Esophagus (tissue), 2 donors: Measurements from ENCODE around the gene TLCD4. TPM values are rescaled to one million over a fixed set of nuclear protein-coding genes. Genes with fewer than 3 reads are reported as not detected.
"Not testable (repeated sequence)": the region's sequence is repeated elsewhere in the genome, so short reads cannot be mapped to it uniquely, and the experiment has no call there.

ENCODE experiments used
- H3K27ac ChIP-seq, 2 donors: one replicate each; pipeline ENCODE4 v1.5.1; 2013; ENCODE audit warnings: low read depth in 2 of 2, mild to moderate bottlenecking in 2 of 2, inconsistent platforms in 1 of 2, low read length in 1 of 2, moderate library complexity in 1 of 2
- H3K27me3 ChIP-seq, 2 donors: one replicate each; pipeline ENCODE4 v1.6.1; 2013; ENCODE audit warnings: low read length in 2 of 2, control low read depth in 1 of 2, mild to moderate bottlenecking in 1 of 2; ENCODE audit not compliant: insufficient read depth in 2 of 2, control insufficient read depth in 1 of 2
- H3K36me3 ChIP-seq, 2 donors: one replicate each; pipeline ENCODE4 v1.6.1; 2013; ENCODE audit warnings: low read length in 1 of 2; ENCODE audit not compliant: control insufficient read depth in 2 of 2, insufficient read depth in 2 of 2
- H3K4me1 ChIP-seq, 2 donors: one replicate each; pipeline ENCODE4 v1.6.1; 2013; ENCODE audit warnings: low read length in 1 of 2; ENCODE audit not compliant: control insufficient read depth in 2 of 2, insufficient read depth in 2 of 2
- H3K4me3 ChIP-seq, 2 donors: one replicate each; pipeline ENCODE4 v1.5.1; 2013; ENCODE audit warnings: low read length in 2 of 2, mild to moderate bottlenecking in 2 of 2, low read depth in 1 of 2, moderate library complexity in 1 of 2
- H3K9me3 ChIP-seq, 2 donors: one replicate each; pipeline ENCODE4 v1.6.1; 2013; ENCODE audit warnings: mild to moderate bottlenecking in 2 of 2, low read depth in 1 of 2, low read length in 1 of 2, moderate library complexity in 1 of 2; ENCODE audit not compliant: control insufficient read depth in 2 of 2, insufficient read depth in 1 of 2
- WGBS, 2 donors: extraction: QIAGEN DNeasy Blood & Tissue Kit; methylation state at CpG; one replicate each; pipeline ENCODE4 v1.1.7; 2013; 5-methylcytosine and 5-hydroxymethylcytosine counted together
- polyA plus RNA-seq, 2 donors: library from polyadenylated mRNA; stranded (reverse); fragments of 200-250 nt; gene quantifications; one replicate each; pipeline ENCODE4 v1.2.3, GENCODE V29; 2013
- donor health status: healthy with polysubstance abuse.
- donor health status: Bipolar disorder and iron deficiency.

Gene TLCD4
- polyA plus RNA-seq, 2 donors: 0.37 to 0.46 TPM

DNA sequence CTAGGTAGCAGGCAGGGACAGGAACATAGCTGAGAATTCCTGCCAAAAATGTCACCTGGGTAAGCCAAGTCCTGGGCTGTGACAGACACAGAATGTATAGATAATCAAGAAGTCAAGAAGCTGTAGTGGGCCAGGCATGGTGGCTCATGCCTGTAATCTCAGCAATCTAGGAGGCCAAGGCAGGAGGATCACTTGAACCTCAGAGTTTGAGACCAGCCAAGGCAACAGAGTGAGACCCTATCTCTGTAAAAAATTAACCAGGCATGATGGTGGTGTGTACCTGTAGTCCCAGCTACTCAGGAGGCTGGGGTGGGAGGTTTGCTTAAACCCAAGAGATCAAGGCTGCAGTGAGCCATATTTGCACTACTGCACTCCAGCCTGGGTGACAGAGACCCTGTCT lies 41.1 kb upstream of the TLCD4 start:
- Histone ChIP-seq H3K4me3 (no peak overlapping the region), H3K27ac (no peak overlapping the region), H3K4me1 (peaks cover 0 to 2% of the 10 kb centered on the region in 2 donors), H3K27me3 (no peaks in the 10 kb centered on the region), H3K9me3 (no peaks in the 10 kb centered on the region), H3K36me3 (no peaks in the 10 kb centered on the region)

DNA sequence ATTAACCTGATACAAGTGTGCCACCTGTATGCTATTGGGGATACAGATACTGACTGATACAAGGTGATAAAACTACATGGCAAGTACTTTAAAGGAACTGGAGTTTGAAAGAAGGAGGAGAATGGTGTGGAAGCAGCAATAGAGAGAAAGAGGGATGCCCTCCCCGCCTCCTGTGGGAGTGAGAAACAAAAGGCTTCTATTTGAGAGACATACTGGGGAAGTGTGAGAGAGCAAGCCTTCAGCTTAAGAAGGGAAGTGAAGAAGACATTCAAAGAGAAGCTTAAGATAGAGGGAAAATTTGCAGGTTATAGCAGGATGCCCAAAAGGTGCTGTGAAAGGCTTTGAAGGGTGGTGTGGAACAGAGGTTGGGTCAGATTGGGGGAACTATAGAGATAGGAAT lies 36.7 kb upstream of the TLCD4 start:
- Histone ChIP-seq H3K36me3 (no peaks in the 10 kb centered on the region), H3K27me3 (no peaks in the 10 kb centered on the region), H3K9me3 (no peaks in the 10 kb centered on the region), H3K27ac (no peak overlapping the region), H3K4me3 (no peak overlapping the region), H3K4me1 (no peaks in the 10 kb centered on the region)
- WGBS, 2 donors: 82 to 84% methylated on average over 1 of the region's 1 CpG

DNA sequence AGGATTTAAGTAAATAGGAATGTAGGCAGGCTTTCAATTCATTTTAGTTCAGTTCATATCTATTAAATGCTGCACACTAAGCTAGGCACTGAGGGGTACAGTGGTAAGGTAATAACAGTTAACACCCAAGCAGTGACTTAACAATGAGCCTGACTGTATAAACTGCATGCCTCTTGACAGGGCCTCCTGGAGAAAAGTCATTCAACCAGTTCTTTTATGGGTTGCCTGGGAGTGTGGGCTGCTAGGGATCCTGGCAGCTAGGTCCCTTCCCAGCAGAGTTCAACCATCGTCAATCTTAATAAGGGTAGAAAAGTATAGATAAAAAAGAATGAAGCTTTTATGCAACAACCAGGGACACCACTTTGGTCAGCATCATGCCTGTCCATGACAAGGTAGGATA lies 36.3 kb upstream of the TLCD4 start:
- WGBS, 2 donors: 78 to 81% methylated on average over 1 of the region's 1 CpG

DNA sequence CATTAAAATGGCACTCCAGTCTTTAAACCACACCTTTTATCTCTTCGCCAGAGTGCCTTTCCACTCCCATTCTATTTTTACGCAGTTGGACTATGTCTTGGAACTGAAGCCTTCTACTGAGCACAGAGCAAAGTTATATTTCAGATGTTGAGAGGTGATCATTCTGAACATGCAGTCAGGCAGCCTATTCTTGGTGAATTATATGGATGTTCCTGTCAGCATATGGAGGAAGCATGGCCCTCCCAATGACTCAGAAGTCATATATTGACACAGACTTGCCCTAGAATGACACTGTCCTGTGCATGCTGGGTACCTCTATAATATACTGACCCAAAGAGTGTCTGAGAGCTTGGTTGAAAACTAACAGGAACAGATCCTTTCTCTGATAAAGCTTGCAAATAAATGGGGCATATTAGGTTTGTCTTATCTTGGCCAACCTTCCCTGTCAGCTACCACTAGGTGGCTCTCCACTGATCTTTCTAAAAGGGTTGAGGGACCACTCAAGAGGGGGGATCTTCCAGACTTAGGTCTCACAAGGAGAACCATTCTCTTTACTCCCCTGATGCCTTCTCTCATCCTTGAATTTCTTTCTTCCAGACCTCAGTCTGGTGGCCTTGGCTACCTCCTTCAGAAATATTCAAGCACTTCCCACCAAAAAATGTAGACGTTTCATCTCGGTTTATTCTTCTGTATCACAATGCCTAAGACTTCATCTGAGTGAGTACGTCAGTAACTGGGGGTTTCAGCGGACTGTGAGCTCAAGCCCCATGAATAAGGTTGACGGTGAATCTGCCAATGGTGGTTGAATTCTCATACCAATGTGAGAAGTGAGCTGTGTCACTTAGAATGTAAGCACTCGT lies 32.6 kb upstream of the TLCD4 start:
- Histone ChIP-seq H3K9me3 (no peaks in the 10 kb centered on the region), H3K4me1 (no peaks in the 10 kb centered on the region), H3K36me3 (no peaks in the 10 kb centered on the region), H3K27ac (no peak overlapping the region), H3K4me3 (no peak overlapping the region), H3K27me3 (no peaks in the 10 kb centered on the region)
- WGBS, 2 donors: 75 to 80% methylated on average over 8 of the region's 8 CpGs

More for the DNA sequence above, 36.3 kb upstream of the TLCD4 start:
- Histone ChIP-seq H3K4me1 (no peaks in the 10 kb centered on the region), H3K9me3 (no peaks in the 10 kb centered on the region), H3K4me3 (no peak overlapping the region), H3K27ac (no peak overlapping the region), H3K27me3 (no peaks in the 10 kb centered on the region), H3K36me3 (no peaks in the 10 kb centered on the region)

DNA sequence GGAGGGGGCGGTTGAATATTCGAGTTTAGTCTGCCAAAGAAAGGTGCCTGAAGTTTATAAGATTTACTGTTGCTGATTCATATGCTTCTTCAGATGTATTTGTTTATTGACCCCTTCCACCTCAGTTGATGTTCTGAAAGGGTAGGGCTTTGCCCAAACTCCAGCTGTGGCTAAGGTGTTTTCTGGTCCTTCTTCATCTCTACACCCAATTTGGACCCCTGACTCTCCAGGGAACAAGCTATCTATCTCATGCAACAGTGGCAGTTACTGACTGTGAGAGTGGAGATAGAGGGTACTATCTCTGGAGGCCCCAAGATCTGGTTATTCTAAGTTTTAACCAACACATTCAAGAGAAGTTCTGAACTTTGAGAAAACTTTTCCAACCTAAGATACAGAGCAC lies 31.8 kb upstream of the TLCD4 start:
- no peak overlapping the region for H3K4me3 ChIP-seq
- WGBS, 2 donors: 63 to 71% methylated on average over 2 of the region's 2 CpGs
- no peaks in the 10 kb centered on the region for H3K9me3 ChIP-seq
- no peaks in the 10 kb centered on the region for H3K36me3 ChIP-seq
- no peaks in the 10 kb centered on the region for H3K27me3 ChIP-seq
- H3K4me1 ChIP-seq: no peaks in the 10 kb centered on the region
- H3K27ac ChIP-seq: no peak overlapping the region

DNA sequence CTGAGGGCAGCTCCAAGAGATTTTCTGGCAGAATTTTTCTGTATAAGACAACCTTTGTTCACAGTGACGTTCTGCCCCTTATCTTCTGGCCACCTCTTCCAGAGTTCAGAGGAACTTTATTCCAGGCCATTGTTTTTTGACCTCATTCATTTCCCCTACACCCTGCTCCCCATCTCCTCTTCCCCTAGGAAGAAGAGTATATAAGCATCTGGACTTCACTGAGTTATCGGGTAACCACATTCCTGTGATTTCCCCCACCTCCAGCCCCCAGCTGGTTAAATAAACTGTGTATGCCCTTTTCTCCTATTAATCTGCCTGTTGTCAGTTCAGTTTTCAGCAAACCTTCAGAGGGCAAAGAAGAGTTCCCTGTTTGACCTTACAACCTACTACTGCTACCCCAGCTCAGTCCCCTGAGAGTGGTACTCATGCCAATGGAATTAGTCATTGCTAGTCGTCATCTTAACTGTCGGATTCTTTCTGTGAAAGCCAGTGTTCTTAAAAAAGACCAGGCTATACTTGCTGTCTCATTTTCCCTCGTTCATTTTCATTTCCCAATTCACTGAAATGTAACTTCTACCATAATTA lies 30.1 kb upstream of the TLCD4 start:
- H3K9me3 ChIP-seq: no peaks in the 10 kb centered on the region
- H3K27ac ChIP-seq: no peak overlapping the region
- no peaks in the 10 kb centered on the region for H3K4me1 ChIP-seq
- no peak overlapping the region for H3K4me3 ChIP-seq
- H3K27me3 ChIP-seq: no peaks in the 10 kb centered on the region
- WGBS, 2 donors: 23 to 31% methylated on average over 5 of the region's 5 CpGs
- H3K36me3 ChIP-seq: no peaks in the 10 kb centered on the region

DNA sequence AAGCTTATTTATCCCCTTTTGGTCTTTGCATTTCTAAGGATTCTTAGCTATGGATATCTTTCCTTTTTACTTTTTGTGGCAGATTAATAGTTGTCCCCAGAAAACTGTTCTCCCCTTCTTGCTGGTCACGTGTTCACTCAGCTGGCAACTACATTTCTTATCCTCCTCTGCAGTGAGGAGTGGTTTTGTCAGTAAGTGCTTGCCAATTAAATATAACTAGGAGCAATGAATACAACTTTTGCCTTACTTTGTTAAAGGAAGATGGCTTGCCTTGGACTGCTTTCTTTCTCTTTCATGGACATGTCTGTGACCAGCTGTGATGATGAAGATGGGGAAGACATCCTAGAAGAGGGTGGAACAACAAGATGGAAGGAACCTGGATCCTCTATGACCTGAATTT lies 28.9 kb upstream of the TLCD4 start:
- H3K36me3 ChIP-seq: no peaks in the 10 kb centered on the region
- no peaks in the 10 kb centered on the region for H3K27me3 ChIP-seq
- H3K4me3 ChIP-seq: no peak overlapping the region
- 76 to 88% methylated on average over 1 of the region's 1 CpG for WGBS, 2 donors
- no peaks in the 10 kb centered on the region for H3K9me3 ChIP-seq
- H3K27ac ChIP-seq: no peak overlapping the region
- H3K4me1 ChIP-seq: no peaks in the 10 kb centered on the region

DNA sequence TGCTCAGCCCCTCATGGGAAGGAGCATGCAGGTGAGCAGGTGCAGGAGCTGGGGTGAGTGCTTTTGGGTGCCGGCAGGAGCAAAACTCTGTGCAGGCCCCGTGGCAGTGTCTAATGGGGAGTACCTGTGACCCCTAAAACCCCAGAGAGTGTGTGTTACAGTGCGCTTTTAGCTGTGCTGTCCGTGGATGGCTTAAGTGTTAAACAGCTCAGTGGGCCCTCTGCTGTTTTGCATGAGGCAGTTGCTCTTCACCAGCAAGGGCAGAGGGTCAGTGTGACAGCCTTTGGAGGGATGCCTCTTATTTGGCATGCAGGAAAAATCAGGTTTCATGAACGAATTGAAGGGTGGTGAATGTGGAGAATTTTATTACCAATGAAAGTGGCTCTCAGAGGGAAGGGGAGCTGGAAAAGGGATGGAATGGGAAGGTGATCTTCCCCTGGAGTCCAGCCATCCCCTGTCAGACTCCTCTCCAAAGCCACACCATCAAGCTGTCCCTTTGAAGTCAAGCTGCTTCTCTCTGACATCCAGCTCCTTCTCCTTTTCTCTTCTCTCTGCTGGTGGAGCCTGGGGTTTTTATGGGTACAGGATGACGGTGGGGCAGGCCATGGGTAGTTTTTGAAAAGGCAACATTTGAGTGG lies 27.4 kb upstream of the TLCD4 start:
- 88 to 91% methylated on average over 6 of the region's 6 CpGs for WGBS, 2 donors
- H3K36me3 ChIP-seq: no peaks in the 10 kb centered on the region
- H3K27me3 ChIP-seq: no peaks in the 10 kb centered on the region
- no peak overlapping the region for H3K4me3 ChIP-seq
- no peaks in the 10 kb centered on the region for H3K9me3 ChIP-seq
- no peak overlapping the region for H3K27ac ChIP-seq
- no peaks in the 10 kb centered on the region for H3K4me1 ChIP-seq

DNA sequence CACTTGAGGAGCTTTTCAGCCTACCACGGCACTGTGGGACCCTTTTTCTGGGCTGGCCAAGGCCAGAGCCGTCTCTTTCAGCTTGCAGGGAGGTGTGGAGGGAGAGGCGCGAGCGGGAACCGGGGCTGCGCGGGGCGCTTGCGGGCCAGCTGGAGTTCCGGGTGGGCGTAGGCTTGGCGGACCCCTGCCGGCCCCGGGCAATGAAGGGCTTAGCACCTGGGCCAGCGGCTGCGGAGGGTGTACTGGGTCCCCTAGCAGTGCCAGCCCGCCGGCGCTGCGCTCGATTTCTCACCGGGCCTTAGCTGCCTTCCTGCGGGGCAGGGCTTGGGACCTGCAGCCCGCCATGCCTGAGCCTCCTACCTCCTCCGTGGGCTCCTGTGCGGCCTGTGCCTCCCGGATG lies 25.9 kb upstream of the TLCD4 start:
- not testable (repeated sequence) for H3K4me3 ChIP-seq, H3K9me3 ChIP-seq, H3K4me1 ChIP-seq, H3K36me3 ChIP-seq, H3K27me3 ChIP-seq, H3K27ac ChIP-seq
- 61 to 80% methylated on average over 19 to 28 of the region's 28 CpGs for WGBS, 2 donors

DNA sequence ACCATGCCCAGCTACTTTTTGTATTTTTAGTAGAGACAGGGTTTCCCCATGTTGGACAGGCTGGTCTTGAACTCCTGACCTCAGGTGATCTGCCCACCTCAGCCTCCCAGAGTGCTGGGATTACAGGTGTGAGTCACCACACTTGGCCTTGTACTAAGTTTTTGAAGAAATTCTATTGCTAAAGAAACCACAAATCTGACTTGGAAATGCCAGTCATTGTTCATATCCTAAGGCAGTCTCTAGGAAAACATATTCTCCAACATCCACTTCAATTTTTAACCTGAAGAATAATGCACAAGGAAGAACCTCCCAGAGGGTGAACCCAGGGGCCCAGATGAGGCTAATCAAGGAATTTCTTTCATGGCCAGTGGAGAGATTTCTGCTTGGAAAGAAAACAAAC lies 24.3 kb upstream of the TLCD4 start:
- H3K27me3 ChIP-seq, H3K27ac ChIP-seq, H3K36me3 ChIP-seq, H3K4me1 ChIP-seq, H3K9me3 ChIP-seq, H3K4me3 ChIP-seq: not testable (repeated sequence)
